LNCaP clone FGC (cell line): Measurements from ENCODE around the gene TAB3.

Experiments used
- DNase-seq: peaks from one replicate; pipeline ENCODE4 v3.0.0-alpha.2; 2011; ENCODE audit warnings: low read depth
- H3K4me3 ChIP-seq: 2 replicates; pipeline ENCODE4 v1.5.1; 2011; ENCODE audit warnings: mild to moderate bottlenecking, low read depth, low read length, control low read depth
- TF ChIP-seq, protein P1 (sequence below): IDR thresholded peaks from 2 replicates; pipeline ENCODE4 v1.5.1; 2012; ENCODE audit warnings: mild to moderate bottlenecking; ENCODE audit not compliant: control insufficient read depth, insufficient read depth; ENCODE audit errors: extremely low read depth

Gene TAB3

DNA sequence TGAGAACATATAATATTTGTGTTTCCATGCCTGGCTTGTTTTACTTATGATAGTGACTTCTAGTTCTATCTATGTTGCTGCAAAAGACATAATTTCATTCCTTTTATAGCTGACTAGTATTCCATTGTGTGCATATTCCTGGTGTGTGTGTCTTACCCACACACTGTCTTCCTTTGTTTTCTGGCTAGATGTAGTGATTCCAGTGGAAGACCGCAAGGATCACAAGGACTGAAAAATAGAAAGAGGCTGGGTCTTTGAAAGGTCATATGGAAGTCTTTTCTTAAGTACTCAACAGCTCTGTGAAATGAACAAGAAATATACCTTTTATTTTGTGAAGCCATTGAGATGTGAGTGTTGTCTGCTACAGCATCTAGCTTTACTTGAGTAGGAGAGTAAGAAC lies 29.4 kb upstream of the TAB3 start:
- TF ChIP-seq, protein P1, sequence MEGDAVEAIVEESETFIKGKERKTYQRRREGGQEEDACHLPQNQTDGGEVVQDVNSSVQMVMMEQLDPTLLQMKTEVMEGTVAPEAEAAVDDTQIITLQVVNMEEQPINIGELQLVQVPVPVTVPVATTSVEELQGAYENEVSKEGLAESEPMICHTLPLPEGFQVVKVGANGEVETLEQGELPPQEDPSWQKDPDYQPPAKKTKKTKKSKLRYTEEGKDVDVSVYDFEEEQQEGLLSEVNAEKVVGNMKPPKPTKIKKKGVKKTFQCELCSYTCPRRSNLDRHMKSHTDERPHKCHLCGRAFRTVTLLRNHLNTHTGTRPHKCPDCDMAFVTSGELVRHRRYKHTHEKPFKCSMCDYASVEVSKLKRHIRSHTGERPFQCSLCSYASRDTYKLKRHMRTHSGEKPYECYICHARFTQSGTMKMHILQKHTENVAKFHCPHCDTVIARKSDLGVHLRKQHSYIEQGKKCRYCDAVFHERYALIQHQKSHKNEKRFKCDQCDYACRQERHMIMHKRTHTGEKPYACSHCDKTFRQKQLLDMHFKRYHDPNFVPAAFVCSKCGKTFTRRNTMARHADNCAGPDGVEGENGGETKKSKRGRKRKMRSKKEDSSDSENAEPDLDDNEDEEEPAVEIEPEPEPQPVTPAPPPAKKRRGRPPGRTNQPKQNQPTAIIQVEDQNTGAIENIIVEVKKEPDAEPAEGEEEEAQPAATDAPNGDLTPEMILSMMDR, result no peak
- H3K4me3 ChIP-seq, result no peak overlapping the region
- no peak for DNase-seq

DNA sequence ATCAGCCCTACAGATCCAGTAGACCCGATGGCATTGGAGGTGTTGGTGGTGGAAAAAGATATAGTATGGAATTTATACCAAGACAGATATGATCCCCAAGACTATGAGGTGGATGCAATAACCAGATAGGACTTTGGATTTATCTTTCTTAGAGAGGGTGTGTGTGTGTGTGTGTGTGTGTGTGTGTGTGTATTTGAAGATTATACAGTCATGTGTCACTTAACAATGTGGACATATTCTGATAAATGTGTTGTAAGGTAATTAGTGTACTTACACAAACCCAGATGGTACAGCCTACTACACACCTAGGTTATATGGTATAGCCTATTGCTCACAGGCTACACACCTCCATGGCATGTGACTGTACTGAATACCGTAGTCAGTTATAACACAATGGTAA lies 24.4 kb upstream of the TAB3 start:
- DNase-seq, result no peak
- H3K4me3 ChIP-seq, result no peak overlapping the region

DNA sequence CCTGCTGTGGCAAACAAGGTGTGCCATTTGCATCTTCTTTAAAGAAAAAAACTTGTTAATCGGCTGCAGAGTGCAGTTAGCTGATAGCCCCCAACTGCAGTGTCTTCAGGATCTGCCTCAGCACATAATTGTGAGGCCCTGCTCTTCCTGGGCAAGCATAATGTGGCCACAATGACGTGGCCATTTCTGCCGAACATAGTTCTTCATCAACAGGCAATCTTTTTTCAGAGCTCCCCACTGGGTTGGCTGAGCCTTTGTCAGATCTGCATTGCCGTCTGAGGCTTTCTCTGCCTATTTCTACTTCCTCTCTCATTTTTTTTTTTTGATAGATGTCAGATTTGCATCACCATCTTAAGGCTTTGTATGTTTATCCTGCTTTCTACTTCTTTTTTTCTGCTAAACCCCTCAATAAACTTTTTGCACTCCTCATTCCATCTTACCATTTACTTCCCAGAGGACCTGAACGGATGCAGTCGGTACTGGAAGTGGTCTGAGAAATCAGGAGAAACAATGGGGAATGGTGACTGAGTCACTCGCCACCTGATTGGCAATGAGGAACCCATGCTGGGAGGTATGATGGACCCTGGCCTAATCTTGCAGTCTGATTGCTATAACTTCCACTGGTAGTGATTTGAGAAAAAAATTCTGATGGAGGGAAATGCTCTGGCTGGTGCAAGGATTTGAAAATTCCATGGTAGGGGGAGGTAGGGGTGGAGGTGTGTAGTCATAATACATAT lies 21.2 kb upstream of the TAB3 start:
- TF ChIP-seq, protein P1, result no peak
- H3K4me3 ChIP-seq, result no peak overlapping the region
- no peak for DNase-seq

More for the DNA sequence above, 24.4 kb upstream of the TAB3 start:
- TF ChIP-seq, protein P1, result no peak

DNA sequence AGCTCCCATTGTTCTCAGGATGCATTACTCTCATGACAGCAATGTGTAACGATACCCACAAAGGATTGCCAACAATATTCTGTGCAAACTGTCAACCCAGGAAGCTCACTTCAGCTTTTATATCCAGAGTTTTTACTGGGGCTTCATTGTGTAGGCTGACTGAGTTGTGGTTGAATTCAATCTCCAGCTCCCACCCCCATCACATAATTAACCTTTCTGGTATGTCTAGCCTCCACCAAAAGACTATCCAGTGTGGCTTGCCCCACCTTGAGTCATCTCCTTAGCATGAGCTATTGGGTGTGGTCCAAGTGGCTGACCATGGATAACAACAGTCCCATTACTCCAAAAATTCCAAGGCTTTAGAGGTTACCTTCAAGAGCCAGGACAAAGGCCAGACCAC lies 17.7 kb upstream of the TAB3 start:
- no peak overlapping the region for H3K4me3 ChIP-seq
- no peak for DNase-seq
- TF ChIP-seq, protein P1, result no peak

DNA sequence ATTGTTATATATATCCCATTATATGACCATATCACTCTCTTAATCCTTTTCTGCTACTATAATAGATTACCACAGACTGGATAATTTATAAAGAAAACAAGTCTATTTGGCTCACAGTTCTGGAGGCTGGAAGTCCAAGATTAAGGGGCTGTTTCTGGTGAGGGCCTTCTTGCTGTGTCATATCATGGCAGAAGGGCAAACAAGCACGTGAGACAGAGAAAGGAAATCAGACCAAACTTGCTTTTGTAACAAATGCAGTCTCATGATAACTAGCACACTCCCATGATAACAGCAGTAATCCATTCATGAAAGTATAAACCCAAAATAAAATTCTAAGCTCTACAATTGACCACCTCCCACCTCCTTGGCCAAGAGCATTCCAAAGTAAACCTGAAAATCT lies 16.3 kb upstream of the TAB3 start:
- TF ChIP-seq, protein P1, result no peak
- DNase-seq, result no peak
- no peak overlapping the region for H3K4me3 ChIP-seq

DNA sequence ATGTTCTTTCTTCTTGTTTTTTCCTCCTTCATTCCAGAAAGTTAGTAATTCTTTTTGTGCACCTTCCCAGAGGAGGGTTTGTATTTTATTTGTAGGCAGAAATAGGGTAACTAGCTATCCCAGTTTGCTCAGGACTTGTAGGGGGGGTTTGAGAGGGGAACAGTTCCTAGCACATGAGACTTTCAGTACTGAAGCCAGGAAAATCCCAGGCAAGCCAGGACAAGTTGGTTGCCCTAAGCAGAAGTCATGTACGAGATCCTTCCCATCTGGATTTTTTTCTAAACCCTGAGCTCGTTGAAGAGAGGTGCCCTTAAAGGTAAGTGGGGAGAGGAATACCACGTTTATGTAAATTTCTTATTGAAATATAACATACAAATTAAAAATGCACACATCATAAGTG lies 15.6 kb upstream of the TAB3 start:
- H3K4me3 ChIP-seq, result no peak overlapping the region
- TF ChIP-seq, protein P1, result no peak
- no peak for DNase-seq

DNA sequence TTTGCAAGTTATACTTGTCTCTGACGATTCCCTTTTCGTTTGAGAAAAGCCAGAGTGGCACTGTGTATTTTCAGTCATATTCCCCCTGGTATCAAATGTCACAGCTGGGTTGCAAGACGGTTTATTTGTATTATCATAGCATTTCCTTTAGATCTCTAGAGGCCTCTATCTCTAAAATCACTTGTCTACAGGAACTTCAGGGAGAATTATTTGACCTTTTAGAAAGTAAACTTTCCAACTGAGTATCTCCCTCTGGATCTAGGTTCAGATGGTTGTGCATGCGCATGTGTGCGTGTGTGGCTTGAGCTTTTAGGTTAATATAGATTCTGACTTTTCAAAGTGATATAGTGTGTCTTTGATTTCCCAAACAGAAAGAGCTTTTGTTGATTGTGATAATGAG lies 15.1 kb upstream of the TAB3 start:
- TF ChIP-seq, protein P1, result no peak
- no peak overlapping the region for H3K4me3 ChIP-seq
- DNase-seq, result no peak
